SK-N-MC (cell line): ENCODE data around the gene OGFR.
"Not testable (repeated sequence)": the region's sequence is repeated elsewhere in the genome, so short reads cannot be mapped to it uniquely, and the experiment has no call there.

Source experiments
- DNase-seq: peaks from one replicate; pipeline ENCODE4 v3.0.0-alpha.2; 2011; ENCODE audit warnings: low read depth, low spot score
- H3K27ac ChIP-seq: fragments of 200-600 bp; sonication (generic); 2 replicates; pipeline ENCODE4 v1.5.1; 2016; ENCODE audit warnings: mixed run types
- H3K36me3 ChIP-seq: fragments of 200-600 bp; sonication (generic); 2 replicates; pipeline ENCODE4 v1.6.1; 2017; ENCODE audit warnings: antibody characterized with exemption, low read length, mixed read lengths; ENCODE audit not compliant: insufficient read depth
- H3K4me3 ChIP-seq: fragments of 200-600 bp; sonication (generic); 2 replicates; pipeline ENCODE4 v1.5.1; 2016
- H3K9ac ChIP-seq: fragments of 200-600 bp; sonication (generic); 2 replicates; pipeline ENCODE4 v1.8.0; 2017; ENCODE audit warnings: mixed run types, mixed read lengths; ENCODE audit not compliant: insufficient read length
- H3K9me3 ChIP-seq: fragments of 200-600 bp; sonication (generic); 2 replicates; pipeline ENCODE4 v1.6.1; 2017; ENCODE audit warnings: low read depth, mild to moderate bottlenecking, antibody characterized with exemption, low read length, moderate library complexity, mixed read lengths
- EZH2 ChIP-seq: fragments of 200-600 bp; sonication (generic); IDR thresholded peaks from one replicate; pipeline ENCODE4 v1.6.1; 2017; ENCODE audit warnings: antibody characterized with exemption
- FOXP2 ChIP-seq: optimal IDR thresholded peaks from 2 replicates; pipeline ENCODE3; 2011; ENCODE audit warnings: mild to moderate bottlenecking, moderate library complexity; ENCODE audit not compliant: insufficient read depth; ENCODE audit errors: extremely low read length, control extremely low read depth
- POLR2AphosphoS5 ChIP-seq: IDR thresholded peaks from 2 replicates; pipeline ENCODE4 v1.6.1; 2012; ENCODE audit warnings: mild to moderate bottlenecking, low read depth, low read length, borderline replicate concordance

OGFR gene

GRCh38 chr20:62843656-62844055, 39.0 kb downstream of the OGFR start:
- TF ChIP-seq EZH2 (no peak), FOXP2 (no peak), POLR2AphosphoS5 (no peak)
- H3K9me3 ChIP-seq, result no peaks in the 10 kb centered on the region
- no peak overlapping the region for H3K4me3 ChIP-seq
- no peak overlapping the region for H3K27ac ChIP-seq
- no peak overlapping the region for H3K9ac ChIP-seq
- peaks cover 17% of the 10 kb centered on the region for H3K36me3 ChIP-seq
- DNase-seq, result no peak

- TF ChIP-seq POLR2AphosphoS5, result no peak
- no peak for TF ChIP-seq EZH2
- TF ChIP-seq FOXP2, result no peak
- peaks cover 17% of the 10 kb centered on the region for H3K36me3 ChIP-seq
These were observed 39.5 kb downstream of the OGFR start for GRCh38 chr20:62844182-62844581.

GRCh38 chr20:62845416-62846160, 41.0 kb downstream of the OGFR start:
- no peaks in the 10 kb centered on the region for H3K9me3 ChIP-seq
- no peak for TF ChIP-seq EZH2
- TF ChIP-seq FOXP2, result no peak
- TF ChIP-seq POLR2AphosphoS5, result no peak
- no peak overlapping the region for H3K27ac ChIP-seq
- peaks cover 17% of the 10 kb centered on the region for H3K36me3 ChIP-seq
- no peak overlapping the region for H3K4me3 ChIP-seq
- H3K9ac ChIP-seq, result no peak overlapping the region
- DNase-seq, result no peak

More at GRCh38 chr20:62844182-62844581, 39.5 kb downstream of the OGFR start:
- Histone ChIP-seq H3K9ac (no peak overlapping the region), H3K9me3 (no peaks in the 10 kb centered on the region), H3K4me3 (no peak overlapping the region), H3K27ac (no peak overlapping the region)
- no peak for DNase-seq

- Histone ChIP-seq H3K9ac (no peak overlapping the region), H3K27ac (no peak overlapping the region), H3K9me3 (no peaks in the 10 kb centered on the region), H3K4me3 (no peak overlapping the region), H3K36me3 (peaks cover 9% of the 10 kb centered on the region)
- TF ChIP-seq POLR2AphosphoS5, result no peak
- TF ChIP-seq FOXP2, result no peak
- no peak for TF ChIP-seq EZH2
- DNase-seq, result no peak
These were observed 41.7 kb downstream of the OGFR start for GRCh38 chr20:62846166-62846890.

- H3K4me3 ChIP-seq, DNase-seq, H3K9me3 ChIP-seq, H3K27ac ChIP-seq, H3K9ac ChIP-seq: not testable (repeated sequence)
- H3K36me3 ChIP-seq, result peaks cover 24% of the 10 kb centered on the region
These were observed 44.3 kb downstream of the OGFR start for GRCh38 chr20:62848917-62849316.

- peaks cover 29% of the 10 kb centered on the region for H3K36me3 ChIP-seq
- no peak for DNase-seq
- H3K9ac ChIP-seq, result no peak overlapping the region
These were observed 44.8 kb downstream of the OGFR start for GRCh38 chr20:62849431-62849830.

GRCh38 chr20:62850333-62850974, 45.8 kb downstream of the OGFR start:
- Histone ChIP-seq H3K27ac (no peak overlapping the region), H3K9ac (no peak overlapping the region), H3K36me3 (peaks cover 36% of the 10 kb centered on the region), H3K4me3 (no peak overlapping the region), H3K9me3 (no peaks in the 10 kb centered on the region)
- no peak for TF ChIP-seq EZH2
- no peak for TF ChIP-seq FOXP2
- TF ChIP-seq POLR2AphosphoS5, result no peak
- DNase-seq, result no peak

More at GRCh38 chr20:62849431-62849830, 44.8 kb downstream of the OGFR start:
- no peak overlapping the region for H3K4me3 ChIP-seq
- no peaks in the 10 kb centered on the region for H3K9me3 ChIP-seq
- H3K27ac ChIP-seq, result no peak overlapping the region
- TF ChIP-seq FOXP2, result no peak
- no peak for TF ChIP-seq EZH2
- no peak for TF ChIP-seq POLR2AphosphoS5

- Histone ChIP-seq H3K27ac (no peak overlapping the region), H3K9me3 (no peaks in the 10 kb centered on the region), H3K9ac (no peak overlapping the region), H3K4me3 (no peak overlapping the region), H3K36me3 (peaks cover 34% of the 10 kb centered on the region)
- no peak for TF ChIP-seq EZH2
- no peak for TF ChIP-seq POLR2AphosphoS5
- no peak for TF ChIP-seq FOXP2
- no peak for DNase-seq
These were observed 47.6 kb downstream of the OGFR start for GRCh38 chr20:62852196-62852595.
